ELF-1 (cell line): ENCODE data around the gene CDCA3.
A peak's percentile ranks its signal among the peaks of the same experiment; 100 is the strongest.
"Not testable (repeated sequence)": the region's sequence is repeated elsewhere in the genome, so short reads cannot be mapped to it uniquely, and the experiment has no call there.

Source experiments
- DNase-seq: peaks from one replicate; pipeline ENCODE4 v3.0.0-alpha.2; 2016; ENCODE audit warnings: low read depth, low spot score

Gene CDCA3

GRCh38 chr12:6851153-6851920, at the start of gene CDCA3:
TSS of gene CDCA3 (minus strand) at chr12:6851286. CDS start at chr12:6850952, 334 bp downstream.
- DNase-seq = peak; percentile 99

- no peak for DNase-seq
Observed at GRCh38 chr12:6899837-6900519, 48.9 kb upstream of the CDCA3 start.

- no peak for DNase-seq
Observed at GRCh38 chr12:6899427-6899826, 48.3 kb upstream of the CDCA3 start.

GRCh38 chr12:6896846-6897435, 45.9 kb upstream of the CDCA3 start:
- no peak for DNase-seq

GRCh38 chr12:6894321-6894720, 43.2 kb upstream of the CDCA3 start:
- DNase-seq = no peak

- DNase-seq = not testable (repeated sequence)
Observed at GRCh38 chr12:6892683-6893082, 41.6 kb upstream of the CDCA3 start.

GRCh38 chr12:6891646-6892001, 40.5 kb upstream of the CDCA3 start:
- no peak for DNase-seq

- peak; percentile 99 for DNase-seq
Observed at GRCh38 chr12:6890789-6891645, 39.9 kb upstream of the CDCA3 start.

- DNase-seq = peak; percentile 55
Observed at GRCh38 chr12:6889775-6890573, 38.9 kb upstream of the CDCA3 start.

- DNase-seq = not testable (repeated sequence)
Observed at GRCh38 chr12:6888794-6889193, 37.7 kb upstream of the CDCA3 start.

GRCh38 chr12:6888360-6888759, 37.3 kb upstream of the CDCA3 start:
- no peak for DNase-seq

- DNase-seq = no peak
Observed at GRCh38 chr12:6887460-6887859, 36.4 kb upstream of the CDCA3 start.

GRCh38 chr12:6886206-6886999, 35.3 kb upstream of the CDCA3 start:
- DNase-seq = peak; percentile 45

- DNase-seq = peak; percentile 35
Observed at GRCh38 chr12:6884539-6884938, 33.5 kb upstream of the CDCA3 start.

GRCh38 chr12:6883683-6884082, 32.6 kb upstream of the CDCA3 start:
- no peak for DNase-seq

GRCh38 chr12:6883252-6883651, 32.2 kb upstream of the CDCA3 start:
- DNase-seq = no peak

GRCh38 chr12:6879824-6880223, 28.7 kb upstream of the CDCA3 start:
- not testable (repeated sequence) for DNase-seq

GRCh38 chr12:6874015-6874368, 22.9 kb upstream of the CDCA3 start:
- not testable (repeated sequence) for DNase-seq

GRCh38 chr12:6873094-6874014, 22.3 kb upstream of the CDCA3 start, which contains the start of gene SPSB2:
TSS of gene SPSB2 (minus strand) at chr12:6873303. CDS start at chr12:6872901, 402 bp downstream.
- DNase-seq = peak; percentile 98
